ENCODE measurements around the gene SLC31A1.

Gene SLC31A1

GRCh38 chr9:113221003-113221799, at the start of gene SLC31A1, which contains the start of gene FKBP15:
Gene SLC31A1, plus strand, starts transcription at chr9:113221544. Its CDS starts 34,605 bp downstream, at chr9:113256149.
Gene FKBP15, minus strand, starts transcription at chr9:113221277. Its CDS starts 34 bp downstream, at chr9:113221243.
- DNase-seq: peak; percentile 97

GRCh38 chr9:113173341-113173740, 48.0 kb upstream of the SLC31A1 start:
- no peak for DNase-seq

- no peak for DNase-seq
Observed at GRCh38 chr9:113176803-113177202, 44.5 kb upstream of the SLC31A1 start.

GRCh38 chr9:113177251-113177650, 44.1 kb upstream of the SLC31A1 start:
- DNase-seq: no peak

GRCh38 chr9:113178087-113178486, 43.3 kb upstream of the SLC31A1 start:
- no peak for DNase-seq

GRCh38 chr9:113179839-113180238, 41.5 kb upstream of the SLC31A1 start:
- no peak for DNase-seq

- DNase-seq: no peak
Observed at GRCh38 chr9:113181165-113181564, 40.2 kb upstream of the SLC31A1 start.

- no peak for DNase-seq
Observed at GRCh38 chr9:113183956-113184488, 37.3 kb upstream of the SLC31A1 start.

GRCh38 chr9:113184539-113184938, 36.8 kb upstream of the SLC31A1 start:
- no peak for DNase-seq

GRCh38 chr9:113185271-113185670, 36.1 kb upstream of the SLC31A1 start:
- no peak for DNase-seq

GRCh38 chr9:113186137-113186755, 35.1 kb upstream of the SLC31A1 start:
- no peak for DNase-seq

GRCh38 chr9:113187929-113188595, 33.3 kb upstream of the SLC31A1 start:
- no peak for DNase-seq

- no peak for DNase-seq
Observed at GRCh38 chr9:113192455-113192854, 28.9 kb upstream of the SLC31A1 start.

GRCh38 chr9:113199683-113200329, 21.5 kb upstream of the SLC31A1 start:
- DNase-seq: no peak

GRCh38 chr9:113205432-113205831, 15.9 kb upstream of the SLC31A1 start:
- no peak for DNase-seq

- DNase-seq: no peak
Observed at GRCh38 chr9:113205861-113206260, 15.5 kb upstream of the SLC31A1 start.

- DNase-seq: no peak
Observed at GRCh38 chr9:113210815-113211214, 10.5 kb upstream of the SLC31A1 start.

GRCh38 chr9:113215132-113215531, 6.2 kb upstream of the SLC31A1 start:
- DNase-seq: no peak

- DNase-seq: no peak
Observed at GRCh38 chr9:113216406-113216805, 4.9 kb upstream of the SLC31A1 start.

- DNase-seq: no peak
Observed at GRCh38 chr9:113219186-113219936, 2.0 kb upstream of the SLC31A1 start.

- DNase-seq: no peak
Observed at GRCh38 chr9:113219969-113220368, 1.4 kb upstream of the SLC31A1 start.

GRCh38 chr9:113220467-113221002, 809 bp upstream of the SLC31A1 start:
- no peak for DNase-seq

Measured in NCI-H1092 treated with DMSO at 0.1 percent for 48 hours (cell line).